Measurements from ENCODE around the gene TBRG1. TPM values are rescaled to one million over a fixed set of nuclear protein-coding genes. Genes with fewer than 3 reads are reported as not detected.

The TBRG1 gene
- total and polyA plus RNA-seq, 2 of the 4 experiments (the other 2 are of a cell fraction) = 13.3 to 23.2 TPM

- Histone ChIP-seq H3K4me1 (ENCODE audit: control insufficient read depth, insufficient read depth, low read length) (peaks cover 5% of the 10 kb centered on the region; the same call in 1 of the 2 replicates), H3K9me3 (ENCODE audit: control insufficient read depth, insufficient read depth, low read length) (no peaks in the 10 kb centered on the region), H3K56ac (ENCODE audit: extremely low read depth, insufficient read depth, low read length) (no peak overlapping the region), H2AK5ac (ENCODE audit: low read depth, low read length) (no peak overlapping the region), H2BK20ac (ENCODE audit: low read depth, low read length) (no peak overlapping the region), H4K8ac (ENCODE audit: low read depth in 2 of 2, low read length in 2 of 2) (0 out of 4 replicates have a peak overlapping the region, but pooled peaks of 1 of the 2 experiments have one; percentile 12), H3K9me1 (ENCODE audit: insufficient read depth, low read length) (no peaks in the 10 kb centered on the region), H3K4ac (ENCODE audit: low read depth, low read length) (no peak overlapping the region), H2AK9ac (replicated peaks; ENCODE audit: low read depth, low read length, poor library complexity) (no peak overlapping the region), H3K36me3 (ENCODE audit: control insufficient read depth, insufficient read depth, low read length) (0 out of 2 replicates have a peak, but pooled peaks cover 3% of the 10 kb centered on the region), H3K14ac (replicated peaks; ENCODE audit: low read depth, low read length) (no peak overlapping the region), H3K79me1 (ENCODE audit: low read depth in 1 of 2, low read length in 2 of 2) (no peaks in the 10 kb centered on the region), H4K20me1 (ENCODE audit: insufficient read depth, low read length) (no peaks in the 10 kb centered on the region), H2BK120ac (ENCODE audit: low read depth, low read length) (no peak overlapping the region), H3K4me2 (ENCODE audit: low read depth, low read length) (no peak overlapping the region; the same call in 1 of the 2 replicates), H3K27ac (ENCODE audit: insufficient read depth, low read length) (no peak overlapping the region), H2AFZ (replicated peaks; ENCODE audit: low read length, poor library complexity) (peak overlapping the region; percentile 55), H2BK15ac (ENCODE audit: low read depth, low read length) (no peak overlapping the region), H3K9ac (ENCODE audit: low read depth, low read length) (no peak overlapping the region), H4K91ac (ENCODE audit: insufficient read depth, low read depth, low read length) (no peak overlapping the region), H4K5ac (ENCODE audit: low read depth, low read length) (no peak overlapping the region), H3K27me3 (ENCODE audit: control insufficient read depth, insufficient read depth, low read length) (no peaks in the 10 kb centered on the region), H2BK5ac (ENCODE audit: low read depth, low read length, poor library complexity, severe bottlenecking) (no peak overlapping the region), H3K23ac (ENCODE audit: low read depth, low read length) (no peak overlapping the region), H3K4me3 (ENCODE audit: insufficient read depth, low read depth, low read length) (no peak overlapping the region), H3K18ac (ENCODE audit: low read depth, low read length) (no peak overlapping the region)
- in situ Hi-C loops (cut with MboI; ENCODE audit: low sequenced_read_pairs) = loop anchor here (25.0 kb wide), 1 partner anchor 755 kb away; no protein-coding TSS in a partner anchor
- intact Hi-C loops (cut with micrococcal nuclease) = no loop called here
- TF ChIP-seq MAFK (IDR thresholded peaks at IDR 0.05; ENCODE audit: low read depth, low read length) (no peak), CHD1 (IDR thresholded peaks at IDR 0.05; ENCODE audit: low read depth, low read length) (no peak), NFE2L2 (IDR thresholded peaks at IDR 0.05; ENCODE audit: low read depth, low read length) (peak; percentile 31; the same call in 1 of the 2 replicates)
- ChIA-PET POLR2A (ENCODE audit: unreplicated experiment) (no interaction called here), CTCF (interaction anchor here (0.5 to 0.6 kb wide), 2 partner anchors 27 to 270 kb away, joined by 3 read pairs; no protein-coding TSS in a partner anchor)
- BruUV-seq (replicated peaks) = no TSS peak
- ATAC-seq (ENCODE audit: low read depth) (peak; percentile 80), DNase-seq (peak; percentile 66)
- 44% methylated on average over 5 of the region's 16 CpGs; no CpG with 5 or more reads in 1 of the 2 experiments for WGBS, 2 experiments (ENCODE audit: extremely low coverage in 2 of 2, insufficient read length in 1 of 2)
- dilution Hi-C loops (cut with HindIII; ENCODE audit: low sequenced_read_pairs, unreplicated experiment) = no loop called here
Measured at GRCh38 chr11:124656774-124657630, 34.3 kb downstream of the TBRG1 start.
